ENCODE results near the gene ARHGEF2. TPM values are rescaled to one million over a fixed set of nuclear protein-coding genes. Genes with fewer than 3 reads are reported as not detected.

Gene ARHGEF2
- polyA plus RNA-seq, 1 of the 3 experiments (the other 2 are of a cell fraction) = 50.8 TPM

DNA sequence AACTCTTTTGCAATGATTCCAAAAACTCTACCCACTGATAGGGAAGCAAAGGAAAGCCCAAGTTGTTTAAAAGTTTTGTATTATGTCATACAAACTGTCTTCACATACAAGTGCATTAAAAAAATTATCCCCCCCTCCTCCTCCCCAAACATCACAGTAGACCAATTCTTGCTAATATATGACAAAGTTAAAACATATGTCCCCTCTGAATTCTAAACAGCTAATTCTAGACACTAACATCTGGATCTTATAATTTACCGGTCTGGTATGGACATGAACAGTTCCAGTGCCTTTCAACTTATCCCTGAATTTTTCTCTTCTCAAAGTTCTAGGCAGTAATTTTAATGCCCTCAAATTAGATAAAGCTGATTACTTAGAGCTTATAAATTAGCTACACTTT lies 80.6 kb downstream of the ARHGEF2 start:
- 31% methylated on average over 1 of the region's 1 CpG for WGBS (ENCODE audit: low lambda C conversion rate)
- H3K27ac ChIP-seq (ENCODE audit: low read depth in 2 of 2, low read length in 1 of 2) = peak overlapping the region; percentile 8 to 56; a peak in 3 of 4 replicates
- POLR2A ChIA-PET = interaction anchor here (1.5 kb wide), 1 partner anchor 41 kb away, joined by 3 read pairs; the partner anchor contains the start of gene GON4L

More for the DNA sequence above, 80.6 kb downstream of the ARHGEF2 start:
- no peaks in the 10 kb centered on the region for H3K27me3 ChIP-seq (ENCODE audit: insufficient read depth)
- H4K20me1 ChIP-seq (ENCODE audit: insufficient read depth) = no peaks in the 10 kb centered on the region
- H3K4me2 ChIP-seq = no peak overlapping the region
- H3K36me3 ChIP-seq (replicated peaks in 1 of 2; ENCODE audit: control insufficient read depth in 1 of 2, insufficient read depth in 2 of 2, low read length in 1 of 2) = peaks cover 21 to 60% of the 10 kb centered on the region in 2 experiments
- H3K9ac ChIP-seq = no peak overlapping the region
- H2AFZ ChIP-seq (ENCODE audit: low read depth) = no peak overlapping the region
- H3K9me2 ChIP-seq = no peaks in the 10 kb centered on the region
- TF ChIP-seq NRF1 (IDR thresholded peaks at IDR 0.05; ENCODE audit: low read depth, low read length) (no peak), TCF12 (IDR thresholded peaks at IDR 0.05) (peak; percentile 21; the same call in 1 of the 2 replicates), FOSL2 (IDR thresholded peaks at IDR 0.05; ENCODE audit: borderline replicate concordance, low read depth) (no peak), TAF1 (IDR thresholded peaks at IDR 0.05; ENCODE audit: borderline replicate concordance, low read depth, low read length) (no peak), MEF2A (IDR thresholded peaks at IDR 0.05; ENCODE audit: borderline replicate concordance, low read depth) (no peak)
- TF ChIP-seq, protein P1, sequence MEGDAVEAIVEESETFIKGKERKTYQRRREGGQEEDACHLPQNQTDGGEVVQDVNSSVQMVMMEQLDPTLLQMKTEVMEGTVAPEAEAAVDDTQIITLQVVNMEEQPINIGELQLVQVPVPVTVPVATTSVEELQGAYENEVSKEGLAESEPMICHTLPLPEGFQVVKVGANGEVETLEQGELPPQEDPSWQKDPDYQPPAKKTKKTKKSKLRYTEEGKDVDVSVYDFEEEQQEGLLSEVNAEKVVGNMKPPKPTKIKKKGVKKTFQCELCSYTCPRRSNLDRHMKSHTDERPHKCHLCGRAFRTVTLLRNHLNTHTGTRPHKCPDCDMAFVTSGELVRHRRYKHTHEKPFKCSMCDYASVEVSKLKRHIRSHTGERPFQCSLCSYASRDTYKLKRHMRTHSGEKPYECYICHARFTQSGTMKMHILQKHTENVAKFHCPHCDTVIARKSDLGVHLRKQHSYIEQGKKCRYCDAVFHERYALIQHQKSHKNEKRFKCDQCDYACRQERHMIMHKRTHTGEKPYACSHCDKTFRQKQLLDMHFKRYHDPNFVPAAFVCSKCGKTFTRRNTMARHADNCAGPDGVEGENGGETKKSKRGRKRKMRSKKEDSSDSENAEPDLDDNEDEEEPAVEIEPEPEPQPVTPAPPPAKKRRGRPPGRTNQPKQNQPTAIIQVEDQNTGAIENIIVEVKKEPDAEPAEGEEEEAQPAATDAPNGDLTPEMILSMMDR (IDR thresholded peaks at IDR 0.05) = no peak
- no peak overlapping the region for H3K4me3 ChIP-seq (ENCODE audit: low read depth in 2 of 2, low read length in 1 of 2)
- H3F3A ChIP-seq (replicated peaks; ENCODE audit: insufficient read depth) = peaks cover 39% of the 10 kb centered on the region
- peak; percentile 43 for DNase-seq
- H3K9me3 ChIP-seq = no peaks in the 10 kb centered on the region
- peaks cover 7% of the 10 kb centered on the region; the same call in 1 of the 2 replicates for H3K79me2 ChIP-seq (ENCODE audit: insufficient read depth)
- H3K4me1 ChIP-seq (ENCODE audit: control insufficient read depth in 1 of 2, insufficient read depth in 2 of 2, low read depth in 1 of 2, low read length in 1 of 2) = peaks cover 5 to 16% of the 10 kb centered on the region in 2 experiments
- CTCF ChIA-PET = interaction anchor here (1.0 to 1.2 kb wide), 2 partner anchors 14 to 87 kb away, joined by 3 read pairs; no protein-coding TSS in a partner anchor

Small RNA genes within 50 kb of the gene (small RNA-seq; reads per million reads assigned to genes)
- gene MIR6738 = 0 to 0.40 (median 0) reads per million in 7 experiments
- 0 reads per million in 7 experiments for gene SCARNA4
- gene SNORA80E = 6.0 to 208 (median 24.6) reads per million in 7 experiments

Other genes starting within 250 kb of the ARHGEF2 start
- gene GON4L, start 121.3 kb downstream of the ARHGEF2 start, polyA plus RNA-seq (2012; rRNA removed) = 16.5 and 24.6 TPM in 2 replicates
- gene SYT11, start 119.0 kb downstream of the ARHGEF2 start, polyA plus RNA-seq (2012; rRNA removed) = 26.7 and 37.0 TPM in 2 replicates
- 28.8 and 35.3 TPM in 2 replicates for gene RIT1, start 67.2 kb downstream of the ARHGEF2 start, polyA plus RNA-seq (2012; rRNA removed)
- gene KHDC4, start 44.1 kb downstream of the ARHGEF2 start, polyA plus RNA-seq (2012; rRNA removed) = 43.1 and 94.4 TPM in 2 replicates
- not detected in 2 replicates for gene RXFP4, start 36.9 kb downstream of the ARHGEF2 start, polyA plus RNA-seq (2012; rRNA removed)
- 1,136 and 1,763 TPM in 2 replicates for gene SSR2, start 42.4 kb upstream of the ARHGEF2 start, polyA plus RNA-seq (2012; rRNA removed)
- gene UBQLN4, start 75.3 kb upstream of the ARHGEF2 start, polyA plus RNA-seq (2012; rRNA removed) = 37.0 and 45.6 TPM in 2 replicates
- 184 and 230 TPM in 2 replicates for gene LAMTOR2, start 76.2 kb upstream of the ARHGEF2 start, polyA plus RNA-seq (2012; rRNA removed)
- not detected in 2 replicates for gene RAB25, start 82.6 kb upstream of the ARHGEF2 start, polyA plus RNA-seq (2012; rRNA removed)
- gene MEX3A, start 103.9 kb upstream of the ARHGEF2 start, polyA plus RNA-seq (2012; rRNA removed) = 15.1 and 16.2 TPM in 2 replicates
- 726 and 983 TPM in 2 replicates for gene LMNA, start 136.2 kb upstream of the ARHGEF2 start, polyA plus RNA-seq (2012; rRNA removed)
- 1.3 and 2.3 TPM in 2 replicates for gene SEMA4A, start 175.0 kb upstream of the ARHGEF2 start, polyA plus RNA-seq (2012; rRNA removed)
- gene SLC25A44, start 215.6 kb upstream of the ARHGEF2 start, polyA plus RNA-seq (2012; rRNA removed) = 28.5 and 40.2 TPM in 2 replicates
- gene PMF1, start 234.5 kb upstream of the ARHGEF2 start, polyA plus RNA-seq (2012; rRNA removed) = 72.5 and 89.5 TPM in 2 replicates

Measured in SK-N-SH (cell line).